Mammary epithelial cell (primary cell): Measurements from ENCODE around the gene CTNNBIP1.

Source experiments
- CTCF ChIP-seq, 2 donors: IDR thresholded peaks in 1 of 2; conservative IDR thresholded peaks in 1 of 2; 2 replicates each; pipeline ENCODE4 v1.5.1; 2011 to 2012; ENCODE audit warnings: inconsistent platforms in 2 of 2, low read length in 2 of 2, mild to moderate bottlenecking in 2 of 2, control low read depth in 1 of 2, low read depth in 1 of 2; ENCODE audit not compliant: insufficient read depth in 1 of 2; ENCODE audit errors: extremely low read depth in 1 of 2
- EZH2 ChIP-seq: IDR thresholded peaks from 2 replicates; pipeline ENCODE4 v1.6.1; 2012; ENCODE audit warnings: low read length, inconsistent platforms, borderline replicate concordance

- TF ChIP-seq CTCF (conservative IDR thresholded peaks at IDR 0.05 in 1 of 2, IDR thresholded peaks at IDR 0.05 in 1 of 2; ENCODE audit: extremely low read depth in 1 of 2, insufficient read depth in 1 of 2, low read depth in 1 of 2, low read length in 2 of 2) (no peak), EZH2 (no peak)
Observed at GRCh38 chr1:9811239-9811966, 98.7 kb downstream of the CTNNBIP1 start.
